ENCODE measurements around the gene RXRB. TPM values are rescaled to one million over a fixed set of nuclear protein-coding genes. Genes with fewer than 3 reads are reported as not detected.

The RXRB gene
- total RNA-seq, 1 experiment from 2014 or later = 49.9 TPM

DNA sequence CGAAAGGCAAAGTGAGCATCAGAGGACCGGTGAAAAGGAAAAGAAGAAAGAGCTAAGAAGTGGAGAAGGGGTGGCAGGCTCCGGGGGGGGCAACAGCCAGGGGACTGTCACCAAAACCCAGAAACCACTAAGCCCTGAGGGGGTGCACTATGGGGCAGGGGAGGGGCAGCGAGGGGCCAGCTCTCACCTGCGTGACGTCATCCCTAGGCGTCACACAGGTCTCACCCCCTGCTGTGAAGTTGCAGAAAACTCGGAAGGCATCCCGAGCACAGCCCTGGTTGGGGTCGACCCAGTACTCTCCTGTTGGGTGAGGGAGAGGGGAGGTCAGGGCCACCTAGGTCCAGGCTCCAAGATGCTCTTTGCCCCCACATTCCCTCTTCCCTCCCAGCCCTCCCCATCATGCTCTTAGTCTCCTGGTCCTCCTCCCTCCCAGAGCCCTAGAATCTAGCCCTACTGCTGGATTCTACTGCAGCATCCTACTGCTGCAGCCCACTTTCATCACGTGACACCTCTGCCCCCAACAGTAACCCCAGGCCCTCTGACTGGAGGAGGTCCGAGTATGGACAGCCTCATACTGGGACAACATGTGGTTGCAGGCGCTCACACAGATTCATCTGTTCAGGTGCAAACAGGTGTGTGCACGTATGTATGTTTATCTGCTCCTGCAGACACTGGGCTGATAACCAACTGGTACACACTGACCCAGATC lies 35.6 kb downstream of the RXRB start (continued):
- TF ChIP-seq, protein P1, sequence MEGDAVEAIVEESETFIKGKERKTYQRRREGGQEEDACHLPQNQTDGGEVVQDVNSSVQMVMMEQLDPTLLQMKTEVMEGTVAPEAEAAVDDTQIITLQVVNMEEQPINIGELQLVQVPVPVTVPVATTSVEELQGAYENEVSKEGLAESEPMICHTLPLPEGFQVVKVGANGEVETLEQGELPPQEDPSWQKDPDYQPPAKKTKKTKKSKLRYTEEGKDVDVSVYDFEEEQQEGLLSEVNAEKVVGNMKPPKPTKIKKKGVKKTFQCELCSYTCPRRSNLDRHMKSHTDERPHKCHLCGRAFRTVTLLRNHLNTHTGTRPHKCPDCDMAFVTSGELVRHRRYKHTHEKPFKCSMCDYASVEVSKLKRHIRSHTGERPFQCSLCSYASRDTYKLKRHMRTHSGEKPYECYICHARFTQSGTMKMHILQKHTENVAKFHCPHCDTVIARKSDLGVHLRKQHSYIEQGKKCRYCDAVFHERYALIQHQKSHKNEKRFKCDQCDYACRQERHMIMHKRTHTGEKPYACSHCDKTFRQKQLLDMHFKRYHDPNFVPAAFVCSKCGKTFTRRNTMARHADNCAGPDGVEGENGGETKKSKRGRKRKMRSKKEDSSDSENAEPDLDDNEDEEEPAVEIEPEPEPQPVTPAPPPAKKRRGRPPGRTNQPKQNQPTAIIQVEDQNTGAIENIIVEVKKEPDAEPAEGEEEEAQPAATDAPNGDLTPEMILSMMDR (IDR thresholded peaks at IDR 0.05 in 2 of 3, conservative IDR thresholded peaks at IDR 0.05 in 1 of 3; ENCODE audit: borderline replicate concordance in 1 of 3, insufficient read depth in 1 of 3, low read depth in 2 of 3, low read length in 2 of 3) = no peak
- TF ChIP-seq, protein P2, sequence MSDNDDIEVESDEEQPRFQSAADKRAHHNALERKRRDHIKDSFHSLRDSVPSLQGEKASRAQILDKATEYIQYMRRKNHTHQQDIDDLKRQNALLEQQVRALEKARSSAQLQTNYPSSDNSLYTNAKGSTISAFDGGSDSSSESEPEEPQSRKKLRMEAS (IDR thresholded peaks at IDR 0.05) = no peak
- no peak for TF ChIP-seq SIN3A (IDR thresholded peaks at IDR 0.05; ENCODE audit: low read depth)
- no peak for TF ChIP-seq YY1 (IDR thresholded peaks at IDR 0.05; ENCODE audit: extremely low read depth, insufficient replicate concordance, low read depth, low read length)
- TF ChIP-seq EZH2 (IDR thresholded peaks at IDR 0.05) = no peak
- no peak for TF ChIP-seq FOSL1 (IDR thresholded peaks at IDR 0.05; ENCODE audit: low read depth)
- TF ChIP-seq EZH2phosphoT487 (IDR thresholded peaks at IDR 0.05; ENCODE audit: borderline replicate concordance) = no peak
- no peak for TF ChIP-seq POLR2A (IDR thresholded peaks at IDR 0.05; ENCODE audit: borderline replicate concordance, extremely low read depth, insufficient read depth, insufficient read length)

GRCh38 chr6:33164176-33164575 lies 36.3 kb downstream of the RXRB start:
- H4K20me1 ChIP-seq (ENCODE audit: insufficient read depth) = no peaks in the 10 kb centered on the region
- no peak overlapping the region for H3K27ac ChIP-seq (ENCODE audit: low read depth, low read length)
- POLR2A ChIA-PET = no interaction called here
- DNase-seq (ENCODE audit: low read depth, low spot score) (no peak), ATAC-seq (no peak)
- H3K9me3 ChIP-seq (ENCODE audit: control insufficient read depth in 1 of 2, insufficient read depth in 1 of 2, low read depth in 1 of 2, low read length in 2 of 2) = no peaks in the 10 kb centered on the region
- no peaks in the 10 kb centered on the region for H3K79me2 ChIP-seq (ENCODE audit: insufficient read depth, low read length)
- RAD21 ChIA-PET (ENCODE audit: low non-redundant PET in 1 of 2, low total read pairs in 2 of 2, uncharacterized antibody in 2 of 2, unreplicated experiment in 2 of 2) = no interaction called here
- no peak overlapping the region for H3K4me3 ChIP-seq (replicated peaks in 1 of 2; ENCODE audit: low read depth in 1 of 2, low read length in 2 of 2)
- no peak overlapping the region for H2AFZ ChIP-seq (ENCODE audit: low read depth, low read length, poor library complexity, severe bottlenecking)
- CTCF ChIA-PET = no interaction called here
- no peak for TF ChIP-seq ATF3 (IDR thresholded peaks at IDR 0.05)
- no peaks in the 10 kb centered on the region for H3K36me3 ChIP-seq (ENCODE audit: control insufficient read depth in 1 of 2, insufficient read depth in 2 of 2, low read length in 2 of 2)
- intact Hi-C loops (cut with micrococcal nuclease) = no loop called here
- no peaks in the 10 kb centered on the region for H3K27me3 ChIP-seq (ENCODE audit: insufficient read depth, low read length)
- H3K4me1 ChIP-seq (ENCODE audit: control insufficient read depth in 1 of 2, insufficient read depth in 2 of 2, low read length in 2 of 2) = peaks cover 11 to 29% of the 10 kb centered on the region in 2 experiments
- no peaks in the 10 kb centered on the region for H3K9me2 ChIP-seq (ENCODE audit: insufficient read depth)
- BruUV-seq (replicated peaks) = no TSS peak
- no peak overlapping the region for H3K9ac ChIP-seq (ENCODE audit: low read length)
- no peak overlapping the region for H3K4me2 ChIP-seq (ENCODE audit: low read length)

Measured in HCT116 (cell line).